ENCODE data around the gene EMP1.
A peak's percentile ranks its signal among the peaks of the same experiment; 100 is the strongest.

The EMP1 gene

GRCh38 chr12:13223179-13223804 is 26.8 kb downstream of the EMP1 start:
- no peak for DNase-seq (ENCODE audit: low spot score)

GRCh38 chr12:13223941-13224340 is 27.4 kb downstream of the EMP1 start:
- DNase-seq (ENCODE audit: low spot score), result no peak

GRCh38 chr12:13227191-13227590 is 30.7 kb downstream of the EMP1 start:
- DNase-seq (ENCODE audit: low spot score), result no peak

GRCh38 chr12:13228579-13228978 is 32.1 kb downstream of the EMP1 start:
- DNase-seq (ENCODE audit: low spot score), result no peak

GRCh38 chr12:13229504-13229903 is 33.0 kb downstream of the EMP1 start:
- no peak for DNase-seq (ENCODE audit: low spot score)

- DNase-seq (ENCODE audit: low spot score), result no peak
Observed at GRCh38 chr12:13230500-13230899, 34.0 kb downstream of the EMP1 start.

GRCh38 chr12:13233830-13234641 is 37.5 kb downstream of the EMP1 start:
- DNase-seq (ENCODE audit: low spot score), result no peak

- DNase-seq (ENCODE audit: low spot score), result no peak
Observed at GRCh38 chr12:13238204-13238603, 41.7 kb downstream of the EMP1 start.

- DNase-seq (ENCODE audit: low spot score), result no peak
Observed at GRCh38 chr12:13241833-13242488, 45.4 kb downstream of the EMP1 start.

- no peak for DNase-seq (ENCODE audit: low spot score)
Observed at GRCh38 chr12:13242936-13243335, 46.4 kb downstream of the EMP1 start.

GRCh38 chr12:13243516-13244070 is 47.1 kb downstream of the EMP1 start:
- DNase-seq (ENCODE audit: low spot score), result no peak

GRCh38 chr12:13247596-13247995 is 51.1 kb downstream of the EMP1 start:
- DNase-seq (ENCODE audit: low spot score), result no peak

- DNase-seq (ENCODE audit: low spot score), result no peak
Observed at GRCh38 chr12:13248964-13249363, 52.4 kb downstream of the EMP1 start.

GRCh38 chr12:13250416-13250815 is 53.9 kb downstream of the EMP1 start:
- DNase-seq (ENCODE audit: low spot score), result no peak

- no peak for DNase-seq (ENCODE audit: low spot score)
Observed at GRCh38 chr12:13251521-13251920, 55.0 kb downstream of the EMP1 start.

- no peak for DNase-seq (ENCODE audit: low spot score)
Observed at GRCh38 chr12:13252024-13252423, 55.5 kb downstream of the EMP1 start.

- DNase-seq (ENCODE audit: low spot score), result no peak
Observed at GRCh38 chr12:13252616-13253015, 56.1 kb downstream of the EMP1 start.

GRCh38 chr12:13253966-13254760 is 57.6 kb downstream of the EMP1 start:
- no peak for DNase-seq (ENCODE audit: low spot score)

GRCh38 chr12:13255792-13256691 is 59.5 kb downstream of the EMP1 start:
- peak; percentile 95 for DNase-seq (ENCODE audit: low spot score)

GRCh38 chr12:13256692-13257045 is 60.1 kb downstream of the EMP1 start:
- DNase-seq (ENCODE audit: low spot score), result no peak

GRCh38 chr12:13257356-13257875 is 60.9 kb downstream of the EMP1 start:
- DNase-seq (ENCODE audit: low spot score), result no peak

All from kidney capillary endothelial cell (primary cell).